ENCODE results near the gene U2AF2.

GRCh38 chr19:55676889-55677505 is 22.2 kb downstream of the U2AF2 start:
- TF ChIP-seq CTCF (IDR thresholded peaks at IDR 0.05; ENCODE audit: insufficient read depth, low read depth, low read length) = no peak
- no peak for TF ChIP-seq EZH2 (IDR thresholded peaks at IDR 0.05; ENCODE audit: insufficient read depth, low read length)

Data from astrocyte (in vitro differentiated cells and primary cell).